Inferior parietal cortex (tissue), 1 donor: ENCODE data around the gene EFHD2.

Source experiments
- DNase-seq: peaks from one replicate; pipeline ENCODE4 v3.0.0-alpha.2; 2016; ENCODE audit errors: extremely low spot score

Gene EFHD2

GRCh38 chr1:15476927-15477326 is 67.2 kb downstream of the EFHD2 start:
- DNase-seq = no peak

GRCh38 chr1:15477646-15478212 is 68.0 kb downstream of the EFHD2 start:
- DNase-seq = no peak
